Smooth muscle cell (in vitro differentiated cells): ENCODE measurements around the gene YWHAH. TPM values are rescaled to one million over a fixed set of nuclear protein-coding genes. Genes with fewer than 3 reads are reported as not detected.

Experiments used
- polyA plus RNA-seq: library from polyadenylated mRNA; unstranded; fragments of >200 nt; fragmentation: Nextera tagmentation; extraction: Ambion mirVana; gene quantifications from 2 replicates; pipeline ENCODE4 v1.2.1, GENCODE V29; 2016
- small RNA-seq: library from RNA; depleted of rRNA; stranded (forward); fragments of <200 nt; gene quantifications from one replicate; pipeline ENCODE3, GENCODE V24; 2014
- total RNA-seq: library from RNA; depleted of rRNA; stranded (reverse); fragments of >200 nt; gene quantifications from 2 replicates; pipeline ENCODE4 v1.2.3, GENCODE V29; 2014

The YWHAH gene
- total and polyA plus RNA-seq, 2 experiments from 2014 or later = 74.4 to 101 TPM

Small RNA genes within 50 kb of the gene (small RNA-seq; reads per million reads assigned to genes)
- gene RN7SL305P = not detected

Other genes starting within 250 kb of the YWHAH start
- 20.6 and 22.4 TPM in 2 replicates for gene PRR14L, start 194.4 kb upstream of the YWHAH start, total RNA-seq
- gene PRR14L, start 194.4 kb upstream of the YWHAH start, polyA plus RNA-seq = 9.2 and 12.8 TPM in 2 replicates
- 11.6 and 22.3 TPM in 2 replicates for gene DEPDC5, start 190.5 kb upstream of the YWHAH start, total RNA-seq
- gene DEPDC5, start 190.5 kb upstream of the YWHAH start, polyA plus RNA-seq = 8.5 and 10.2 TPM in 2 replicates
- gene SLC5A1, start 98.7 kb downstream of the YWHAH start, total RNA-seq = 0.67 TPM in 1 of 2 replicates, not detected in the other
- gene SLC5A1, start 98.7 kb downstream of the YWHAH start, polyA plus RNA-seq = not detected in 2 replicates
- gene C22orf42, start 214.8 kb downstream of the YWHAH start, total RNA-seq = not detected in 2 replicates
- not detected in 2 replicates for gene C22orf42, start 214.8 kb downstream of the YWHAH start, polyA plus RNA-seq